Keratinocyte (primary cell): ENCODE measurements around the gene WNT4. TPM values are rescaled to one million over a fixed set of nuclear protein-coding genes. Genes with fewer than 3 reads are reported as not detected.

ENCODE experiments used
- DNase-seq: peaks from one replicate; pipeline ENCODE4 v3.0.0-alpha.2; 2011; ENCODE audit warnings: low read depth, missing footprints, low spot score
- FAIRE-seq: peaks from 2 replicates; lab custom pipeline; 2011; peaks lifted over from hg19 to GRCh38; lab: Jason Lieb, UNC
- H2AFZ ChIP-seq: 2 replicates; pipeline ENCODE4 v1.6.0; 2012; ENCODE audit warnings: low read length, control low read depth, inconsistent platforms; ENCODE audit not compliant: control insufficient read depth
- H3K27ac ChIP-seq: 2 replicates; pipeline ENCODE4 v1.5.1; 2011; ENCODE audit warnings: low read length; ENCODE audit not compliant: control insufficient read depth, insufficient read depth
- H3K27me3 ChIP-seq: 3 replicates; pipeline ENCODE4 v1.6.0; 2011; ENCODE audit warnings: low read length; ENCODE audit not compliant: control insufficient read depth, insufficient read depth; ENCODE audit errors: extremely low read depth
- H3K36me3 ChIP-seq, 2 experiments: 2 replicates in 1 of 2; 3 replicates in 1 of 2; pipeline ENCODE4 v1.5.1; 2011; ENCODE audit warnings: low read length in 2 of 2, mild to moderate bottlenecking in 1 of 2; ENCODE audit not compliant: control insufficient read depth in 2 of 2, insufficient read depth in 2 of 2; ENCODE audit errors: extremely low read depth in 1 of 2
- H3K4me1 ChIP-seq: 3 replicates; pipeline ENCODE4 v1.5.1; 2011; ENCODE audit warnings: low read length; ENCODE audit not compliant: control insufficient read depth, insufficient read depth; ENCODE audit errors: extremely low read depth
- H3K4me2 ChIP-seq: 3 replicates; pipeline ENCODE4 v1.6.0; 2011; ENCODE audit warnings: low read depth, low read length; ENCODE audit not compliant: control insufficient read depth, insufficient read depth; ENCODE audit errors: extremely low read depth
- H3K4me3 ChIP-seq, 3 experiments: fragments of 200-600 bp in 1 of 3; sonication (generic) in 1 of 3; 2 replicates in 2 of 3; 3 replicates in 1 of 3; pipeline ENCODE4 v1.5.1; 2011 to 2016; ENCODE audit warnings: low read length in 3 of 3, mild to moderate bottlenecking in 3 of 3, control low read depth in 2 of 3, inconsistent platforms in 1 of 3, low read depth in 1 of 3, mixed read lengths in 1 of 3, mixed run types in 1 of 3, moderate library complexity in 1 of 3; ENCODE audit not compliant: control insufficient read depth in 2 of 3, insufficient read depth in 2 of 3; ENCODE audit errors: extremely low read depth in 1 of 3
- H3K79me2 ChIP-seq: 2 replicates; pipeline ENCODE4 v1.6.0; 2012; ENCODE audit warnings: low read length; ENCODE audit not compliant: control insufficient read depth, insufficient read depth
- H3K9ac ChIP-seq: 3 replicates; pipeline ENCODE4 v1.6.0; 2011; ENCODE audit warnings: low read length; ENCODE audit not compliant: control insufficient read depth, insufficient read depth; ENCODE audit errors: extremely low read depth
- H3K9me1 ChIP-seq: 3 replicates; pipeline ENCODE4 v1.6.0; 2011; ENCODE audit warnings: low read length; ENCODE audit not compliant: control insufficient read depth, insufficient read depth; ENCODE audit errors: extremely low read depth
- H3K9me3 ChIP-seq: 2 replicates; pipeline ENCODE4 v1.5.1; 2012; ENCODE audit warnings: low read depth, low read length; ENCODE audit not compliant: control insufficient read depth
- H4K20me1 ChIP-seq: 3 replicates; pipeline ENCODE4 v1.6.0; 2011; ENCODE audit warnings: low read length; ENCODE audit not compliant: control insufficient read depth, insufficient read depth; ENCODE audit errors: extremely low read depth
- EZH2 ChIP-seq: IDR thresholded peaks from one replicate; pipeline ENCODE4 v1.6.1; 2012; ENCODE audit warnings: inconsistent platforms, mild to moderate bottlenecking, low read length, moderate library complexity
- dilution Hi-C: fragments of 300-500 bp; cut with MboI; formaldehyde crosslinking; loops from one replicate; pipeline ENCODE4 v1.7.0; 2020; ENCODE audit warnings: low sequenced_read_pairs; ENCODE audit not compliant: extremely low pct_ligation_motif_present
- polyA plus RNA-seq, 5 experiments: library from polyadenylated mRNA; depleted of rRNA in 3 of 5; stranded (reverse) in 3 of 5; stranded (forward) in 1 of 5; unstranded in 1 of 5; fragments of >200 nt; gene quantifications; 1 replicate in 1 of 5; 2 replicates in 3 of 5; 3 replicates in 1 of 5; pipeline versions ENCODE4 v1.2.1 to v1.2.3, GENCODE V29; 2011 to 2012; ENCODE audit warnings: missing spikeins in 2 of 5, low read depth in 1 of 5, low replicate concordance in 1 of 5
- TF ChIP-seq, protein P1 (sequence below), 3 experiments: IDR thresholded peaks in 1 of 3; conservative IDR thresholded peaks in 1 of 3; optimal IDR thresholded peaks in 1 of 3; 2 replicates in 2 of 3; 3 replicates in 1 of 3; pipeline versions ENCODE3 to v1.5.1; 2011; ENCODE audit warnings: low read length in 3 of 3, mild to moderate bottlenecking in 3 of 3, moderate library complexity in 2 of 3, control low read depth in 1 of 3, inconsistent platforms in 1 of 3; ENCODE audit not compliant: insufficient read depth in 2 of 3; ENCODE audit errors: extremely low read depth in 1 of 3

Gene WNT4
- polyA plus RNA-seq, 1 donor (not counting 4 experiments of a cell fraction or from before 2014, with no cell fraction given): 2.6 TPM

DNA sequence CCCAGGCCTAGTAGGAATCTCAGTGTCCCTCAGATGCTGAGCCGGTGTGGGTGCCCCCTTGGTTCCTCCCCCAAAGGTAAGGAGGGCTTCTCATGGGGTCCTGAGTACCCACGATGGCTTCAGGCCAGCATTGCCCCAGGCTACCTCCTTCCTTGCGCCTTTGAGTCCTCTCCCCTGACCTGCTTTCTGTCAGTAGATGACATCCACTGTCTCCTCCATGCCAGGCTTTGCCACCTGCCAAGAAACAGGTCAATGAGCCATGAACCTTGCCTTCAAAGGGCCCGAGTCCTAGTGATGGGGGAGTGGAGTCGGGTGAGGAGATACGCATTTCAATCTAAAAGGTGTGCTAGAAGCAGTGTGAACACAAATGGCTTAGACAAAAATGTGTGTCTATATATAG, 15.6 kb downstream of the WNT4 start:
- H3K79me2 ChIP-seq: no peaks in the 10 kb centered on the region
- no peak overlapping the region for H3K4me3 ChIP-seq
- H2AFZ ChIP-seq: no peak overlapping the region
- peaks cover 3% of the 10 kb centered on the region for H3K4me1 ChIP-seq
- no peak overlapping the region for H3K4me2 ChIP-seq
- no peak overlapping the region for H3K27ac ChIP-seq
- peaks cover 15% of the 10 kb centered on the region for H3K27me3 ChIP-seq
- H3K9me3 ChIP-seq: no peaks in the 10 kb centered on the region
- TF ChIP-seq, protein P1, sequence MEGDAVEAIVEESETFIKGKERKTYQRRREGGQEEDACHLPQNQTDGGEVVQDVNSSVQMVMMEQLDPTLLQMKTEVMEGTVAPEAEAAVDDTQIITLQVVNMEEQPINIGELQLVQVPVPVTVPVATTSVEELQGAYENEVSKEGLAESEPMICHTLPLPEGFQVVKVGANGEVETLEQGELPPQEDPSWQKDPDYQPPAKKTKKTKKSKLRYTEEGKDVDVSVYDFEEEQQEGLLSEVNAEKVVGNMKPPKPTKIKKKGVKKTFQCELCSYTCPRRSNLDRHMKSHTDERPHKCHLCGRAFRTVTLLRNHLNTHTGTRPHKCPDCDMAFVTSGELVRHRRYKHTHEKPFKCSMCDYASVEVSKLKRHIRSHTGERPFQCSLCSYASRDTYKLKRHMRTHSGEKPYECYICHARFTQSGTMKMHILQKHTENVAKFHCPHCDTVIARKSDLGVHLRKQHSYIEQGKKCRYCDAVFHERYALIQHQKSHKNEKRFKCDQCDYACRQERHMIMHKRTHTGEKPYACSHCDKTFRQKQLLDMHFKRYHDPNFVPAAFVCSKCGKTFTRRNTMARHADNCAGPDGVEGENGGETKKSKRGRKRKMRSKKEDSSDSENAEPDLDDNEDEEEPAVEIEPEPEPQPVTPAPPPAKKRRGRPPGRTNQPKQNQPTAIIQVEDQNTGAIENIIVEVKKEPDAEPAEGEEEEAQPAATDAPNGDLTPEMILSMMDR (optimal IDR thresholded peaks at IDR 0.05 in 1 of 3, IDR thresholded peaks at IDR 0.05 in 1 of 3, conservative IDR thresholded peaks at IDR 0.05 in 1 of 3; ENCODE audit: extremely low read depth in 1 of 3, insufficient read depth in 2 of 3, low read length in 3 of 3): no peak
- no peak for TF ChIP-seq EZH2
- DNase-seq (no peak), FAIRE-seq (no peak)
- peaks cover 0 to 2% of the 10 kb centered on the region in 2 experiments for H3K36me3 ChIP-seq
- no peak overlapping the region for H3K9ac ChIP-seq
- dilution Hi-C loops: no loop called here
- H3K9me1 ChIP-seq: peaks cover 2% of the 10 kb centered on the region
- H4K20me1 ChIP-seq: peaks cover 6% of the 10 kb centered on the region

GRCh38 chr1:22126531-22126930, 16.4 kb downstream of the WNT4 start:
- Histone ChIP-seq H2AFZ (no peak overlapping the region), H3K4me1 (no peaks in the 10 kb centered on the region), H3K9me3 (no peaks in the 10 kb centered on the region), H3K27me3 (peaks cover 15% of the 10 kb centered on the region), H4K20me1 (peaks cover 6% of the 10 kb centered on the region), H3K9ac (no peak overlapping the region), H3K79me2 (no peaks in the 10 kb centered on the region), H3K4me3 (no peak overlapping the region), H3K27ac (no peak overlapping the region), H3K9me1 (peaks cover 3% of the 10 kb centered on the region), H3K4me2 (no peak overlapping the region), H3K36me3 (peaks cover 0 to 6% of the 10 kb centered on the region in 2 experiments)
- TF ChIP-seq, protein P1 (optimal IDR thresholded peaks at IDR 0.05 in 1 of 3, IDR thresholded peaks at IDR 0.05 in 1 of 3, conservative IDR thresholded peaks at IDR 0.05 in 1 of 3; ENCODE audit: extremely low read depth in 1 of 3, insufficient read depth in 2 of 3, low read length in 3 of 3): no peak
- no peak for TF ChIP-seq EZH2
- dilution Hi-C loops: no loop called here
- DNase-seq (no peak), FAIRE-seq (no peak)
